PFSK-1 (cell line): ENCODE measurements around the gene SLC5A5.

Experiments
- POLR2AphosphoS5 ChIP-seq: IDR thresholded peaks from 2 replicates; pipeline ENCODE4 v1.6.1; 2012; ENCODE audit warnings: low read depth, mild to moderate bottlenecking, control low read depth, low read length, moderate library complexity
- SIN3A ChIP-seq: IDR thresholded peaks from 2 replicates; pipeline ENCODE4 v1.6.1; 2012; ENCODE audit warnings: mild to moderate bottlenecking, low read length, moderate library complexity, borderline replicate concordance; ENCODE audit not compliant: insufficient read depth

- TF ChIP-seq POLR2AphosphoS5 (peak; percentile 35; the same call in 1 of the 2 replicates), SIN3A (no peak)
These were observed 10.8 kb upstream of the SLC5A5 start for GRCh38 chr19:17860993-17861360.
